Astrocyte of the cerebellum (primary cell): ENCODE data around the gene APCDD1.

Source experiments
- DNase-seq: peaks from one replicate; pipeline ENCODE4 v3.0.0-alpha.2; 2011; ENCODE audit warnings: low read depth
- H3K4me3 ChIP-seq: 2 replicates; pipeline ENCODE4 v1.5.1; 2011; ENCODE audit warnings: mild to moderate bottlenecking, low read depth, low read length, moderate library complexity
- CTCF ChIP-seq: IDR thresholded peaks from 2 replicates; pipeline ENCODE4 v1.5.1; 2012; ENCODE audit warnings: low read length, low read depth, moderate library complexity, mild to moderate bottlenecking; ENCODE audit errors: missing control alignments
- in situ Hi-C: cut with HindIII; loops from 2 replicates; pipeline ENCODE4 v1.10.0; 2017; ENCODE audit warnings: low sequenced_read_pairs

APCDD1 gene

GRCh38 chr18:10412933-10413332, 41.5 kb upstream of the APCDD1 start:
- no peak for TF ChIP-seq CTCF
- in situ Hi-C loops, result no loop called here
- no peak for DNase-seq

GRCh38 chr18:10413722-10414121, 40.7 kb upstream of the APCDD1 start:
- in situ Hi-C loops, result no loop called here
- TF ChIP-seq CTCF, result no peak
- no peak for DNase-seq
- no peak overlapping the region for H3K4me3 ChIP-seq

More at GRCh38 chr18:10412933-10413332, 41.5 kb upstream of the APCDD1 start:
- H3K4me3 ChIP-seq, result no peak overlapping the region

GRCh38 chr18:10414293-10414842, 40.1 kb upstream of the APCDD1 start:
- no peak for TF ChIP-seq CTCF
- in situ Hi-C loops, result no loop called here
- no peak overlapping the region for H3K4me3 ChIP-seq
- no peak for DNase-seq

- no peak overlapping the region for H3K4me3 ChIP-seq
- DNase-seq, result no peak
- in situ Hi-C loops, result no loop called here
- no peak for TF ChIP-seq CTCF
These were observed 38.4 kb upstream of the APCDD1 start for GRCh38 chr18:10416065-10416464.

GRCh38 chr18:10417191-10417590, 37.2 kb upstream of the APCDD1 start:
- no peak overlapping the region for H3K4me3 ChIP-seq
- TF ChIP-seq CTCF, result no peak
- no peak for DNase-seq
- in situ Hi-C loops, result no loop called here

- TF ChIP-seq CTCF, result no peak
- peak; percentile 55 for DNase-seq
- in situ Hi-C loops, result no loop called here
- no peak overlapping the region for H3K4me3 ChIP-seq
These were observed 36.8 kb upstream of the APCDD1 start for GRCh38 chr18:10417664-10418063.
